Heart right ventricle (tissue), 16 donors: ENCODE measurements around the gene CCDC27. TPM values are rescaled to one million over a fixed set of nuclear protein-coding genes. Genes with fewer than 3 reads are reported as not detected.

Source experiments
- ATAC-seq, 8 donors: fragments of 200-7000 bp; cut with Tn5 transposase; one replicate each; pipeline ENCODE4 v1.9.1; 2020; ENCODE audit warnings: mild to moderate bottlenecking in 8 of 8, moderate library complexity in 8 of 8, moderate number of reproducible peaks in 1 of 8
- DNase-seq, 2 donors: peaks; one replicate each; pipeline ENCODE4 v3.0.0-alpha.2; 2020
- H3K27ac ChIP-seq, 10 donors: fragments of 200-600 bp; sonication (generic) in 2 of 10; one replicate each; pipeline versions ENCODE4 v1.5.0 to v1.8.0; 2020 to 2022; ENCODE audit warnings: mild to moderate bottlenecking in 3 of 10
- H3K27me3 ChIP-seq, 7 donors: fragments of 200-600 bp; one replicate each; pipeline ENCODE4 v1.8.0; 2021 to 2022; ENCODE audit warnings: mild to moderate bottlenecking in 2 of 7
- H3K36me3 ChIP-seq, 9 donors: fragments of 200-600 bp; sonication (generic) in 1 of 9; one replicate each; pipeline versions ENCODE4 v1.5.0 to v1.8.0; 2020 to 2022; ENCODE audit warnings: mild to moderate bottlenecking in 2 of 9
- H3K4me1 ChIP-seq, 9 donors: fragments of 200-600 bp; sonication (generic) in 1 of 9; one replicate each; pipeline versions ENCODE4 v1.5.0 to v1.8.0; 2020 to 2022; ENCODE audit warnings: mild to moderate bottlenecking in 4 of 9
- H3K4me3 ChIP-seq, 10 donors: fragments of 200-600 bp; sonication (generic) in 2 of 10; one replicate each; pipeline versions ENCODE4 v1.5.0 to v1.8.0; 2020 to 2022; ENCODE audit warnings: mild to moderate bottlenecking in 7 of 10, moderate library complexity in 2 of 10
- H3K9me3 ChIP-seq, 11 donors: fragments of 200-600 bp in 10 of 11; sonication (generic) in 2 of 11; one replicate each; pipeline versions ENCODE4 v1.5.0 to v1.8.0; 2013 to 2022; ENCODE audit warnings: mild to moderate bottlenecking in 2 of 11, control low read depth in 1 of 11, moderate library complexity in 1 of 11
- WGBS, 2 donors: extraction: QIAGEN DNeasy Blood & Tissue Kit; methylation state at CpG; one replicate each; pipeline ENCODE4 v1.1.7; 2013; ENCODE audit warnings: inconsistent platforms in 1 of 2; 5-methylcytosine and 5-hydroxymethylcytosine counted together
- intact Hi-C, 10 donors: fragments of 100-400 bp; cut with DNase I; formaldehyde crosslinking; loops; one replicate each; pipeline versions ENCODE4 v1.11.1 to v1.14.2; 2022
- polyA plus RNA-seq, 2 donors: library from polyadenylated mRNA; stranded (reverse); fragments of 200-250 nt; gene quantifications; one replicate each; pipeline ENCODE4 v1.2.3, GENCODE V29; 2013
- total RNA-seq, 10 donors: library from RNA; stranded (reverse); fragmentation: NEBNext Ultra II Directional in 3 of 10; extraction: Animal tissue kit (Norgen Biotek cat#: 25700) in 3 of 10; gene quantifications; one replicate each; pipeline versions ENCODE4 v1.2.1 to v1.2.4, GENCODE V29; 2021 to 2023
- TF ChIP-seq, protein P1 (sequence below), 9 donors: fragments of 200-600 bp; sonication (generic) in 2 of 9; IDR thresholded peaks; one replicate each; pipeline versions ENCODE4 v1.5.0 to v1.8.0; 2021 to 2022; ENCODE audit warnings: antibody characterized with exemption in 9 of 9, mild to moderate bottlenecking in 5 of 9, moderate library complexity in 1 of 9
- donor health status: Arrhythmogenic right ventricular cardiomyopathy.
- donor health status: ischemic (EF 13 %, LVEDD 7.1; RV severe dilation, severe dysfunction).
- donor health status: healthy with polysubstance abuse.
- donor health status: DM: no; HTN: yes; CAD: no.
- donor health status: DM: no; HTN: no; CAD: no.
- donor health status: ischemic (EF 25% LVEDD 6.9; RV normal size, moderate dysfunction).
- donor health status: ischemic (EF 25% LVEDD 5.7; RV mildly dilated, moderate dysfunction).
- donor health status: healthy.
- donor health status: DM: yes; HTN: yes; CAD: no.
- donor health status: Ischemic cardiomyopathy.
- donor health status: ischemic (EF 35%, LVEDD 5.7; RV mildly dilated, moderate dysfunction).
- donor health status: nonischemic (EF 11% LVEDD 7.7; RV severe dilation, severe dysfunction).
- donor health status: DM: yes; HTN: yes; CAD: no.
- donor health status: PGD.
- donor health status: ischemic (EF 29% LVEDD 5.4; RV normal size, mild dysfunction).
- donor health status: nonischemic (EF 23%, LVEDD 6.1; RV moderate dilation, normal function).

The CCDC27 gene
- total and polyA plus RNA-seq, 12 donors: 0.03 TPM; not detected in 11

DNA sequence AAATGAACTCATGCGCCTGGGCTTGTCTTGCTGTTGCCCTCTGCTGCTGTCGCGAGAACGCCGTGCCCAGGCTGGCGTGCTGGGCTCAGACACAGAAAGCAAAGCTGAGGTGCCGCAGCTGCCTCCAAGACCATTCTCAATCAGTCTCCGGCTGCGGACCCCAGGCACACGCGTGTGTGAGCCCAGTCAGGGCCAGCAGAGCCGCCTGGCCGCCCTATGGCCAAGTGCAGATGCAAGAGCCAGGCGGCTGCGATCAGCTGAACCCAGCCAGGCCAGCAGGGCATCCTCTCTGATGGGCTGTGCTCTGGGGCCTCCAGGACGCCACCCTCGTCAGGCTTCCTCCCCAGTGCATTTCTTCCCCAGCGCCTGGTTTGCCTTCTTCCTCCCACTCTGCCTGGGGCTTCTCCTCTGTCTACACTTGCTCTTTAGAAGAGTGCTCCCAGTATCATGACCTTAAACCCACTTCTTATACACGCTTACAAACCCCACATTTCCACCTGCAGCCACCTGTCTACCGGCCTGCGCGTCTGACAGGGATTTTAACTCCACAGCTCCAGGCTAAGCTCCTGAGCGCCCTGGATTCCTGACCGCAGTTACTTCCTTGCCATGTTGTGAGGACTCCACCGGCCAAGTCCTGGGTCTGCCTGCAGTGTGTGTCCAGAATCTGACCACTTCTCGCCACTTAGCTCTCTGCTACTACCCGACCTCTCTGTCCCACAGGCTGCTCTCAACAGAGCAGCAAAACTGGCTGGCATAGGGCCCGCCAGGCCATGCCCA is 65.8 kb downstream of the CCDC27 start:
- DNase-seq (no peak), ATAC-seq (peak in 1 of 8 donors; percentile 22)
- Histone ChIP-seq H3K36me3 (peaks cover 0 to 90% (median 48%) of the 10 kb centered on the region in 9 donors), H3K27ac (no peak overlapping the region), H3K9me3 (no peaks in the 10 kb centered on the region), H3K4me3 (no peak overlapping the region), H3K27me3 (no peaks in the 10 kb centered on the region), H3K4me1 (no peaks in the 10 kb centered on the region)
- intact Hi-C loops: no loop called here
- WGBS, 2 donors: 93 to 94% methylated on average over 28 of the region's 28 CpGs
- TF ChIP-seq, protein P1, sequence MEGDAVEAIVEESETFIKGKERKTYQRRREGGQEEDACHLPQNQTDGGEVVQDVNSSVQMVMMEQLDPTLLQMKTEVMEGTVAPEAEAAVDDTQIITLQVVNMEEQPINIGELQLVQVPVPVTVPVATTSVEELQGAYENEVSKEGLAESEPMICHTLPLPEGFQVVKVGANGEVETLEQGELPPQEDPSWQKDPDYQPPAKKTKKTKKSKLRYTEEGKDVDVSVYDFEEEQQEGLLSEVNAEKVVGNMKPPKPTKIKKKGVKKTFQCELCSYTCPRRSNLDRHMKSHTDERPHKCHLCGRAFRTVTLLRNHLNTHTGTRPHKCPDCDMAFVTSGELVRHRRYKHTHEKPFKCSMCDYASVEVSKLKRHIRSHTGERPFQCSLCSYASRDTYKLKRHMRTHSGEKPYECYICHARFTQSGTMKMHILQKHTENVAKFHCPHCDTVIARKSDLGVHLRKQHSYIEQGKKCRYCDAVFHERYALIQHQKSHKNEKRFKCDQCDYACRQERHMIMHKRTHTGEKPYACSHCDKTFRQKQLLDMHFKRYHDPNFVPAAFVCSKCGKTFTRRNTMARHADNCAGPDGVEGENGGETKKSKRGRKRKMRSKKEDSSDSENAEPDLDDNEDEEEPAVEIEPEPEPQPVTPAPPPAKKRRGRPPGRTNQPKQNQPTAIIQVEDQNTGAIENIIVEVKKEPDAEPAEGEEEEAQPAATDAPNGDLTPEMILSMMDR (IDR thresholded peaks at IDR 0.05): no peak

DNA sequence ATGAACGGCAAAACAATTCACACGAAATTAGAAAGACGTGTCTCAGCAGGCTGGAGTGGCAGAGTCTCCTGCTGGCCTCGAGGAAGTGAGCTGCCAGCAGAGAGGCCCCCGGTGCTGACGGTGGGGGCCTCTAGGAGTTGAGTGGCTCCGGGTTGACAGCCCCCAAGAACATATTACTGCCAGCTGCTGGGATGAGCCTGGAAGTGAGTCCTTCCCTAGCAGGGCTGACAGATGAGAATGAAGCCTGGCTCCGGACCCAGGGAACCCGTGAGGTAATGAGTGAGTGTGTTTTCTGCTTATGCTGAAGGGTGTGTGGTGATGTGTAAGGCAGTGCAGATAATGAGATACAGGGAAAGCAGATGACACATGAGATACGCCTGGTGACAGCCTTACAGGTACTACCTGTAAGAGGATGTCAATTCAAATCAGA is 67.5 kb downstream of the CCDC27 start:
- TF ChIP-seq, protein P1 (IDR thresholded peaks at IDR 0.05): no peak
- no peak for ATAC-seq
- H3K36me3 ChIP-seq: peaks cover 0 to 91% (median 43%) of the 10 kb centered on the region in 9 donors

DNA sequence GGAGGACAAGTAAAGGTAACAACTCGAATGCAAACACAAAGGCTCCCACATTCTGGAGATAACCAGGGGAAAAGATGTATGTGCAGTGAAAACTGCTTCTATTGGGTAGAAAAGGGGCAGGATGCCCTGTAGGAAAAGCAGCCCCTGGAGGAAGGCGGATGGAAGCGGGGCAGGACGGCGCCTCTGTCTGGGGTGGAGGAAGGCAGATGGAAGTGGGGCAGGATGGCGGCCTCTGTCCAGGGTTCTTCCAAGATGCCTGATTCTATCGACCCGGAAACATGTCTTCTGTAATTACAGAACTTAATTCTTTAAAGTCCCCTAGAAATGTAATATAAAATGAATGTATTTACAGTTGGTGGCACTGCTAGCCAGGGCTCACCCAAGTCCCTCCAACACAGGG is 68.1 kb downstream of the CCDC27 start:
- ATAC-seq (no peak), DNase-seq (no peak)
- Histone ChIP-seq H3K4me3 (no peak overlapping the region), H3K4me1 (no peaks in the 10 kb centered on the region), H3K36me3 (peaks cover 0 to 89% (median 38%) of the 10 kb centered on the region in 9 donors), H3K27ac (no peak overlapping the region), H3K27me3 (no peaks in the 10 kb centered on the region), H3K9me3 (no peaks in the 10 kb centered on the region)
- TF ChIP-seq, protein P1 (IDR thresholded peaks at IDR 0.05): no peak
- intact Hi-C loops: no loop called here
- WGBS, 2 donors: 91% methylated on average over 8 of the region's 8 CpGs

More for the DNA sequence above, 67.5 kb downstream of the CCDC27 start:
- 76 to 77% methylated on average over 10 of the region's 10 CpGs for WGBS, 2 donors
- intact Hi-C loops: no loop called here
- Histone ChIP-seq H3K4me1 (no peaks in the 10 kb centered on the region), H3K4me3 (no peak overlapping the region), H3K27me3 (no peaks in the 10 kb centered on the region), H3K9me3 (no peaks in the 10 kb centered on the region), H3K27ac (no peak overlapping the region)
- no peak for DNase-seq

DNA sequence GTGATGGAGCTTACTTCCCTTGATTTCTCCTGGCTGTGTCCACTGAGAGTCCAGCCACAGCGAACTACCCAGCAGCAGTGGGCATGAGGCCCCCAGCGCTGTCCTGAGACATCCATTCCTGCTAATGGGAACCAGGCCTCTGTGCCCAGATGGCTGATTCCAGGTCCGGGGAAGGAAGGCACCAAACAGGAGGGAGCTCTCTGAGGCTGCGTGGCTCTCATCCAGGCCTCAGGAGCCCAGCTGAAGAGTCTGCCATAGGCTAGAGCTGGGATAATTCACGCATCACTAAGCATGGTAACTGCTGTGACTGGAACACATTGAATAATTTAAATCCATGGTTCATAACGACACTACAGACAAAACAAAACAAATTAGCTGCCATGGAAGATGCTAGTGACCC is 68.8 kb downstream of the CCDC27 start:
- WGBS, 2 donors: 90% methylated on average over 6 of the region's 6 CpGs
- intact Hi-C loops: no loop called here
- TF ChIP-seq, protein P1 (IDR thresholded peaks at IDR 0.05): no peak

More for the DNA sequence above, 68.8 kb downstream of the CCDC27 start:
- no peak overlapping the region for H3K4me3 ChIP-seq
- no peaks in the 10 kb centered on the region for H3K27me3 ChIP-seq
- H3K36me3 ChIP-seq: peaks cover 0 to 89% (median 42%) of the 10 kb centered on the region in 9 donors
- DNase-seq (no peak), ATAC-seq (no peak)
- H3K4me1 ChIP-seq: no peaks in the 10 kb centered on the region
- no peak overlapping the region for H3K27ac ChIP-seq
- H3K9me3 ChIP-seq: no peaks in the 10 kb centered on the region

Other genes starting within 250 kb of the CCDC27 start
- gene MEGF6, start 140.9 kb upstream of the CCDC27 start, total RNA-seq: 10 to 100 TPM in 1 of 10 donors, 1 to 10 TPM in 9; 1.8 to 14.1 (median 7.1) TPM
- 1 to 10 TPM; 2.9 to 7.6 TPM for gene MEGF6, start 140.9 kb upstream of the CCDC27 start, polyA plus RNA-seq
- 10 to 100 TPM; 42.6 to 60.7 (median 51.3) TPM for gene TPRG1L, start 127.4 kb upstream of the CCDC27 start, total RNA-seq
- 10 to 100 TPM; 15.1 to 34.8 TPM for gene TPRG1L, start 127.4 kb upstream of the CCDC27 start, polyA plus RNA-seq
- gene WRAP73, start 102.3 kb upstream of the CCDC27 start, total RNA-seq: 10 to 100 TPM in 5 of 10 donors, 1 to 10 TPM in 5; 7.5 to 12.9 (median 10.1) TPM
- 10 to 100 TPM; 12.3 to 16.5 TPM for gene WRAP73, start 102.3 kb upstream of the CCDC27 start, polyA plus RNA-seq
- under 1 TPM in 4 of 10 donors, not detected in 6; 0.15 to 0.58 (median 0.22) TPM for gene TP73, start 99.9 kb upstream of the CCDC27 start, total RNA-seq
- gene TP73, start 99.9 kb upstream of the CCDC27 start, polyA plus RNA-seq: under 1 TPM in 1 of 2 donors, not detected in 1; 0.03 TPM
- gene SMIM1, start 20.3 kb downstream of the CCDC27 start, total RNA-seq: 10 to 100 TPM in 5 of 10 donors, 1 to 10 TPM in 5; 6.2 to 24.5 (median 9.7) TPM
- 10 to 100 TPM in 1 of 2 donors, 1 to 10 TPM in 1; 4.0 to 33.9 TPM for gene SMIM1, start 20.3 kb downstream of the CCDC27 start, polyA plus RNA-seq
- 10 to 100 TPM; 54.9 to 85.4 (median 73.9) TPM for gene LRRC47, start 44.0 kb downstream of the CCDC27 start, total RNA-seq
- gene LRRC47, start 44.0 kb downstream of the CCDC27 start, polyA plus RNA-seq: 10 to 100 TPM; 17.6 to 28.1 TPM
- gene CEP104, start 104.8 kb downstream of the CCDC27 start, total RNA-seq: 10 to 100 TPM; 20.6 to 42.9 (median 29.0) TPM
- gene CEP104, start 104.8 kb downstream of the CCDC27 start, polyA plus RNA-seq: 1 to 10 TPM; 4.9 to 7.8 TPM
- 1 to 10 TPM; 1.2 to 4.1 (median 2.3) TPM for gene DFFB, start 105.0 kb downstream of the CCDC27 start, total RNA-seq
- gene DFFB, start 105.0 kb downstream of the CCDC27 start, polyA plus RNA-seq: 1 to 10 TPM; 1.5 to 7.9 TPM
- gene C1orf174, start 147.8 kb downstream of the CCDC27 start, total RNA-seq: 10 to 100 TPM in 5 of 10 donors, 1 to 10 TPM in 5; 7.5 to 13.4 (median 10.5) TPM
- 10 to 100 TPM; 10.7 to 12.1 TPM for gene C1orf174, start 147.8 kb downstream of the CCDC27 start, polyA plus RNA-seq